Keratinocyte (primary cell): ENCODE results near the gene TOM1L1. TPM values are rescaled to one million over a fixed set of nuclear protein-coding genes. Genes with fewer than 3 reads are reported as not detected.

ENCODE experiments used
- DNase-seq: peaks from one replicate; pipeline ENCODE4 v3.0.0-alpha.2; 2011; ENCODE audit warnings: low read depth, missing footprints, low spot score
- FAIRE-seq: peaks from 2 replicates; lab custom pipeline; 2011; peaks lifted over from hg19 to GRCh38; lab: Jason Lieb, UNC
- H2AFZ ChIP-seq: 2 replicates; pipeline ENCODE4 v1.6.0; 2012; ENCODE audit warnings: low read length, control low read depth, inconsistent platforms; ENCODE audit not compliant: control insufficient read depth
- H3K27ac ChIP-seq: 2 replicates; pipeline ENCODE4 v1.5.1; 2011; ENCODE audit warnings: low read length; ENCODE audit not compliant: control insufficient read depth, insufficient read depth
- H3K27me3 ChIP-seq: 3 replicates; pipeline ENCODE4 v1.6.0; 2011; ENCODE audit warnings: low read length; ENCODE audit not compliant: control insufficient read depth, insufficient read depth; ENCODE audit errors: extremely low read depth
- H3K36me3 ChIP-seq, 2 experiments: 2 replicates in 1 of 2; 3 replicates in 1 of 2; pipeline ENCODE4 v1.5.1; 2011; ENCODE audit warnings: low read length in 2 of 2, mild to moderate bottlenecking in 1 of 2; ENCODE audit not compliant: control insufficient read depth in 2 of 2, insufficient read depth in 2 of 2; ENCODE audit errors: extremely low read depth in 1 of 2
- H3K4me1 ChIP-seq: 3 replicates; pipeline ENCODE4 v1.5.1; 2011; ENCODE audit warnings: low read length; ENCODE audit not compliant: control insufficient read depth, insufficient read depth; ENCODE audit errors: extremely low read depth
- H3K4me2 ChIP-seq: 3 replicates; pipeline ENCODE4 v1.6.0; 2011; ENCODE audit warnings: low read depth, low read length; ENCODE audit not compliant: control insufficient read depth, insufficient read depth; ENCODE audit errors: extremely low read depth
- H3K4me3 ChIP-seq, 3 experiments: fragments of 200-600 bp in 1 of 3; sonication (generic) in 1 of 3; 2 replicates in 2 of 3; 3 replicates in 1 of 3; pipeline ENCODE4 v1.5.1; 2011 to 2016; ENCODE audit warnings: low read length in 3 of 3, mild to moderate bottlenecking in 3 of 3, control low read depth in 2 of 3, inconsistent platforms in 1 of 3, low read depth in 1 of 3, mixed read lengths in 1 of 3, mixed run types in 1 of 3, moderate library complexity in 1 of 3; ENCODE audit not compliant: control insufficient read depth in 2 of 3, insufficient read depth in 2 of 3; ENCODE audit errors: extremely low read depth in 1 of 3
- H3K79me2 ChIP-seq: 2 replicates; pipeline ENCODE4 v1.6.0; 2012; ENCODE audit warnings: low read length; ENCODE audit not compliant: control insufficient read depth, insufficient read depth
- H3K9ac ChIP-seq: 3 replicates; pipeline ENCODE4 v1.6.0; 2011; ENCODE audit warnings: low read length; ENCODE audit not compliant: control insufficient read depth, insufficient read depth; ENCODE audit errors: extremely low read depth
- H3K9me1 ChIP-seq: 3 replicates; pipeline ENCODE4 v1.6.0; 2011; ENCODE audit warnings: low read length; ENCODE audit not compliant: control insufficient read depth, insufficient read depth; ENCODE audit errors: extremely low read depth
- H3K9me3 ChIP-seq: 2 replicates; pipeline ENCODE4 v1.5.1; 2012; ENCODE audit warnings: low read depth, low read length; ENCODE audit not compliant: control insufficient read depth
- H4K20me1 ChIP-seq: 3 replicates; pipeline ENCODE4 v1.6.0; 2011; ENCODE audit warnings: low read length; ENCODE audit not compliant: control insufficient read depth, insufficient read depth; ENCODE audit errors: extremely low read depth
- EZH2 ChIP-seq: IDR thresholded peaks from one replicate; pipeline ENCODE4 v1.6.1; 2012; ENCODE audit warnings: inconsistent platforms, mild to moderate bottlenecking, low read length, moderate library complexity
- dilution Hi-C: fragments of 300-500 bp; cut with MboI; formaldehyde crosslinking; loops from one replicate; pipeline ENCODE4 v1.7.0; 2020; ENCODE audit warnings: low sequenced_read_pairs; ENCODE audit not compliant: extremely low pct_ligation_motif_present
- polyA plus RNA-seq, 5 experiments: library from polyadenylated mRNA; depleted of rRNA in 3 of 5; stranded (reverse) in 3 of 5; stranded (forward) in 1 of 5; unstranded in 1 of 5; fragments of >200 nt; gene quantifications; 1 replicate in 1 of 5; 2 replicates in 3 of 5; 3 replicates in 1 of 5; pipeline versions ENCODE4 v1.2.1 to v1.2.3, GENCODE V29; 2011 to 2012; ENCODE audit warnings: missing spikeins in 2 of 5, low read depth in 1 of 5, low replicate concordance in 1 of 5
- TF ChIP-seq, protein P1 (sequence below), 3 experiments: IDR thresholded peaks in 1 of 3; conservative IDR thresholded peaks in 1 of 3; optimal IDR thresholded peaks in 1 of 3; 2 replicates in 2 of 3; 3 replicates in 1 of 3; pipeline versions ENCODE3 to v1.5.1; 2011; ENCODE audit warnings: low read length in 3 of 3, mild to moderate bottlenecking in 3 of 3, moderate library complexity in 2 of 3, control low read depth in 1 of 3, inconsistent platforms in 1 of 3; ENCODE audit not compliant: insufficient read depth in 2 of 3; ENCODE audit errors: extremely low read depth in 1 of 3

TOM1L1 gene
- polyA plus RNA-seq, 1 donor (not counting 4 experiments of a cell fraction or from before 2014, with no cell fraction given): 90.1 TPM

DNA sequence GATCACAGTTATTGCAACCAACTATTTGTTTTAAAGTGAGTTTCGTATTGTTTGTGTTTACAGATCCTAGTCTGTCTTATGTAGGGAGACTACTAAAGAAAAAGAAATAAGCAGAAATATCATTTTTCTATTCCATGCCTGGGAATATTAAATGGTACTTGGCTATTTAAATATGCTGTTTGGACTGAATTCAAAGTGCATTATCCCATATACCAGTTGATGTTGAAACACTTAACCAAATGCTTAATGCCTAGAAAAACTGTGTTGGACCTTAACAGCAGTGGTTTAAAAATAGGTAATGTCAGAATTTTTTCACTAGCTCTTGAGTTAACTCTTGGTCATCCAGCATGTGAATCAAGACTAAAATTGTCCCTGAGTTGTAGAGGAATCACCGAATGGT, 37.5 kb upstream of the TOM1L1 start:
- Histone ChIP-seq H3K27ac (no peak overlapping the region), H4K20me1 (no peaks in the 10 kb centered on the region), H3K79me2 (no peaks in the 10 kb centered on the region), H3K36me3 (no peaks in the 10 kb centered on the region), H3K4me3 (no peak overlapping the region), H3K9me3 (no peaks in the 10 kb centered on the region), H3K9ac (no peak overlapping the region), H3K27me3 (no peaks in the 10 kb centered on the region), H3K4me1 (no peaks in the 10 kb centered on the region), H2AFZ (no peak overlapping the region), H3K4me2 (no peak overlapping the region), H3K9me1 (no peaks in the 10 kb centered on the region)
- dilution Hi-C loops: no loop called here
- TF ChIP-seq, protein P1, sequence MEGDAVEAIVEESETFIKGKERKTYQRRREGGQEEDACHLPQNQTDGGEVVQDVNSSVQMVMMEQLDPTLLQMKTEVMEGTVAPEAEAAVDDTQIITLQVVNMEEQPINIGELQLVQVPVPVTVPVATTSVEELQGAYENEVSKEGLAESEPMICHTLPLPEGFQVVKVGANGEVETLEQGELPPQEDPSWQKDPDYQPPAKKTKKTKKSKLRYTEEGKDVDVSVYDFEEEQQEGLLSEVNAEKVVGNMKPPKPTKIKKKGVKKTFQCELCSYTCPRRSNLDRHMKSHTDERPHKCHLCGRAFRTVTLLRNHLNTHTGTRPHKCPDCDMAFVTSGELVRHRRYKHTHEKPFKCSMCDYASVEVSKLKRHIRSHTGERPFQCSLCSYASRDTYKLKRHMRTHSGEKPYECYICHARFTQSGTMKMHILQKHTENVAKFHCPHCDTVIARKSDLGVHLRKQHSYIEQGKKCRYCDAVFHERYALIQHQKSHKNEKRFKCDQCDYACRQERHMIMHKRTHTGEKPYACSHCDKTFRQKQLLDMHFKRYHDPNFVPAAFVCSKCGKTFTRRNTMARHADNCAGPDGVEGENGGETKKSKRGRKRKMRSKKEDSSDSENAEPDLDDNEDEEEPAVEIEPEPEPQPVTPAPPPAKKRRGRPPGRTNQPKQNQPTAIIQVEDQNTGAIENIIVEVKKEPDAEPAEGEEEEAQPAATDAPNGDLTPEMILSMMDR (optimal IDR thresholded peaks at IDR 0.05 in 1 of 3, IDR thresholded peaks at IDR 0.05 in 1 of 3, conservative IDR thresholded peaks at IDR 0.05 in 1 of 3; ENCODE audit: extremely low read depth in 1 of 3, insufficient read depth in 2 of 3, low read length in 3 of 3): no peak
- TF ChIP-seq EZH2: no peak
- FAIRE-seq (no peak), DNase-seq (no peak)

DNA sequence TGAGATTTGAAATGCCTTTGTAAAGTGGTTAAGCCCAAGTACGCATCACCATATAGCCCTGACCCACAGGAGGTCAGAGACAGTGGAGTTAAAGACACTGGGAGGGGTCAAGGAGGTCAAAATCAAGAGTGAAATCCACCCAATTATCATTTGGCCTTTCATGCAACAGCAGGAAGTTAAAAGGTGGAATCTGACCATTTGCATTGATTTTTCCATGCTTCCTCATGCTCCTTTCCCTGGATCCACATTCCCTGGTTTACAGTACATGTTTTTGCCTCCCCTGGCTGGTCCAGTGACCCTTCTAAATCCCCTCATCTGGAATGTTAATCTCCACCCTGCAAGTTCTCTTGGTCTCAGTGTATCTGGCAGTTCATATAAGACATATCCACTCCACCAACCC, 36.6 kb upstream of the TOM1L1 start:
- Histone ChIP-seq H3K27me3 (no peaks in the 10 kb centered on the region), H3K4me3 (no peak overlapping the region), H3K27ac (no peak overlapping the region), H3K4me2 (no peak overlapping the region), H2AFZ (no peak overlapping the region), H3K9me3 (no peaks in the 10 kb centered on the region), H3K36me3 (no peaks in the 10 kb centered on the region), H4K20me1 (no peaks in the 10 kb centered on the region), H3K4me1 (no peaks in the 10 kb centered on the region), H3K9ac (no peak overlapping the region), H3K79me2 (no peaks in the 10 kb centered on the region), H3K9me1 (no peaks in the 10 kb centered on the region)
- dilution Hi-C loops: no loop called here
- DNase-seq: no peak
- FAIRE-seq: no peak
- TF ChIP-seq EZH2: no peak
- TF ChIP-seq, protein P1 (optimal IDR thresholded peaks at IDR 0.05 in 1 of 3, IDR thresholded peaks at IDR 0.05 in 1 of 3, conservative IDR thresholded peaks at IDR 0.05 in 1 of 3; ENCODE audit: extremely low read depth in 1 of 3, insufficient read depth in 2 of 3, low read length in 3 of 3): no peak
